GM18909 (cell line): Measurements from ENCODE around the gene MCAM.

Experiments used
- ATAC-seq: cut with Tn5 transposase; IDR thresholded peaks from one replicate; pipeline ENCODE4 v1.9.1; 2021; ENCODE audit warnings: mild to moderate bottlenecking; ENCODE audit not compliant: unreplicated experiment, poor library complexity

The MCAM gene

DNA sequence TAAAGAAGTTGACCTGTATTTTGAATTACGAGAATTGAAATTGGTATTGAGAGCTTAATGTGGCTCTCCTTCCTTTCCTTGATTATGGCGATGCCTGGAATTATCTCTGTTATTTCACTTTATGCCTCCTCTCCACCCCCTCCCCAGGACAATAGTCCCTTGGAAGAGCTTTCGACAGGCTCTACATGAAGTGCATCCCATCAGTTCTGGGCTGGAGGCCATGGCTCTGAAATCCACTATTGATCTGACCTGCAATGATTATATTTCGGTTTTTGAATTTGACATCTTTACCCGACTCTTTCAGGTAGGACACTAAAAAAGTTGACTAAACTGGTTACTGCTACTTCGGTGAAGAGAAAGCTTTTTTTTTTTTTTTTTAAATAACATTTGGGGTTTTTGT, 43.2 kb downstream of the MCAM start:
- ATAC-seq: no peak

DNA sequence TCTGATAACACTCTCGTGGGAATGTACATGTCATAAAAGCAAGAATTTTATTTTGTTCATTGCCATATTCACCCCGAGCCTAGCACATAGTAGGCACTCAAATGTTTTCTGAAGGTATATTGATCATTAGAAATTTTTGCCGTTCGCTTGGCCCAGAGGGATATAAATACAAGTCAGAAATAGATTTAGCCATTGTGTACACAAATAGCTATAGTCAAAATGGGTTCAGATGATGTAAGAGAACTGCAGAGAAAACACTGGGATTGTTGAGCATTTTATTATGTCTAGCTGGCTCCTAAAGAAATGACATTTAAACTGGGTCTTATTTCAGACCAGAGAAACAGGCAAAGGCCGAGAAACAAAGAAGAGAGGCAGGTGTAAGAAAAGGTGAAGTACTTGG, 49.3 kb downstream of the MCAM start:
- ATAC-seq: no peak

- ATAC-seq: no peak
Observed at GRCh38 chr11:119266517-119267255, 50.2 kb downstream of the MCAM start.

DNA sequence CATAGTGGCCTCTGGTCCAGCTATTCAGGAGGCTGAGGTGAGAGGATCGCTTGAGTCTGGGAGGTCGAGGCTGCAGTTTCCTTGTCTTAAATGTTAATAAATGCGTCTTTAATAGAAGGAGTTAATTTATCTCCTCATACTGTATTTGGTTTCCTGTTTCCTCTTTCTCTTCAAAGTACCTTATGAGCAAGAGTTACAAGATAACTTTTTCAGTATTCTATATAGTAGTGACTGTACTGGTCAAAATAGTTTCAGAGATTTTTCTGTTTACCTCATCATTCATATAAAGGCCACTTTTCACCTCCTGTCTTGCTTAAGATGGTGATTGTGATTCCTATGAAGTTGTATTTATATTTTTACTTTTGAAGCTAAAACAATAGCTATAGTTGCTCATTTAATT, 50.9 kb downstream of the MCAM start:
- ATAC-seq: no peak

GRCh38 chr11:119263352-119263940, 53.5 kb downstream of the MCAM start:
- no peak for ATAC-seq

- no peak for ATAC-seq
Observed at GRCh38 chr11:119262668-119263351, 54.1 kb downstream of the MCAM start.

GRCh38 chr11:119258983-119259382, 57.9 kb downstream of the MCAM start:
- no peak for ATAC-seq
